GM21528 (cell line): ENCODE results near the gene CCN5.
"Not testable (repeated sequence)": the region's sequence is repeated elsewhere in the genome, so short reads cannot be mapped to it uniquely, and the experiment has no call there.

Experiments
- ATAC-seq: cut with Tn5 transposase; IDR thresholded peaks from one replicate; pipeline ENCODE4 v1.9.1; 2021; ENCODE audit warnings: mild to moderate bottlenecking, moderate library complexity; ENCODE audit not compliant: unreplicated experiment, low FRiP score

The CCN5 gene, protein sequence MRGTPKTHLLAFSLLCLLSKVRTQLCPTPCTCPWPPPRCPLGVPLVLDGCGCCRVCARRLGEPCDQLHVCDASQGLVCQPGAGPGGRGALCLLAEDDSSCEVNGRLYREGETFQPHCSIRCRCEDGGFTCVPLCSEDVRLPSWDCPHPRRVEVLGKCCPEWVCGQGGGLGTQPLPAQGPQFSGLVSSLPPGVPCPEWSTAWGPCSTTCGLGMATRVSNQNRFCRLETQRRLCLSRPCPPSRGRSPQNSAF

DNA sequence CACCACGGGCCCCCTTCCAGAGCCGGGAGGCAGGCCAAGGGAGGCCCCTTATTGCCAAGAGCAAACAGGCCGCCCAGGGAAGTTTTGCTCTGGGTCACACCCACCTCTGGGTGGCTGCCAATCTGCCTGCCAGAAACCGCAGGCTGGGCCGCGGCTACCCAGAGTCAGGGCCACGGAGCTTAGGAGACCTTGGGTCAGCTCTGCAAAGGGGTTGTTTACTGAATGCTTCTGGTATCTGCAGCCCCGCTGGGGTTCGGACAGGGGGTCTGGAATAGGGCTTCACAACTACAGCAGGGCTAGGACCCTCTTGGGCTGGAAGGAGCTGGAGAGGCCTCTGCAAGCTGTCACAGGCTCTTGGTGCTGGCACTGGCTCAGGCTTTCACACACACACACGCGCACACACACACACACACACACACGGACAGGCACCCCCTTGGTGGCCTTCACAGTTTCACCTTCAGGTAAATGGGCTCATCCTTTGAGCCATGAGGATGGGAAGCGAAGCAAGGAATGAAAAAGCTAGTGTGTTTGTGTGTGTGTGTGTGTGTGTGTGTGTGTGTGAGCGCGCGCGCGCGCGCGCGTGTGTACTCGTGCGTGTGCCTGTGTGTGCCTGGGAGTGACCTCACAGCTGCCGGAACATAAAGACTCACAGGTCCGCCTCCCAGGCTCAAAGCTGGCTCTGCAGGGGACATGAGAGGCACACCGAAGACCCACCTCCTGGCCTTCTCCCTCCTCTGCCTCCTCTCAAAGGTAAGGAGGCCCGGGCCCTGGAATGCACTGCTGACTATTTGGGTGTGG lies at the start of gene CCN5:
Gene CCN5 (plus strand): TSS at position 669 of the 798 bp plus-strand sequence. CDS start 22 bp downstream, at position 691.
- no peak for ATAC-seq

DNA sequence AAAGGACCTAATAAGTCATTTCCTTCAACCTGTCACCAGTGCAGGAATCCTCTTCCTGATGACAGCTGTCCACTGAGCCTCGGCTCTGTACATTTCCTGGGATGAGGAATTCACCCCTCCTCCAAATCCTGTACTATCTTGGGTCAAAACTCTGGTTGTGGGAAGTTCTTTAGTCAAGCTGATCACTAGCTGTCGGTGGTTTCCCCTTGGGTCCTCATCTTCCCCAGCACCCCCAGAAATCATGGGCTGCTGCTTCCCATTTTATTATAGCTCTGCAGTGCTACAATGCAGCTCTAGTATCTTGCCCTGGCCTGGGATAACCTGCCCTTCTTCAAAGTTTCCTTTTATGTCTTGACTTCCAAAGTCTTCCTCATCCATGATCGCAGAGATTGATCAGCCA lies 49.1 kb upstream of the CCN5 start:
- ATAC-seq, result no peak

DNA sequence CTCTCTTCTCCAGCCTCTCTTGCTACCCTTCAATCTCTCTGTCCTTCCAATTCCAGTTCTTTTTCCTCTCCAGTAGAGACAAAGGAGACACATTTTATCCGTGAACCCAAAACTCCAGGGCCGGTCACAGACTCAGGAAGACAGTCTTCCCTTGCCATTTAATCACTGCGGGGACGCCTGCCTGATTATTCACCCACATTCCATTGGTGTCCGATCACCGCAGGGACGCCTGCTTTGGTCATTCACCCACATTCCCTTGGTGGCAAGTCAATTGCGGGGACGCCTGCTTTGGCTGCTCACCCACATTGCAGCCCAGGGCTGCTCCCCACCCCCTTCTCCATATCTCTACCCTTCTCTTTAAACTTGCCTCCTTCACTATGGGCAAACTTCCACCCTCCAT lies 44.3 kb upstream of the CCN5 start:
- ATAC-seq, result not testable (repeated sequence)

DNA sequence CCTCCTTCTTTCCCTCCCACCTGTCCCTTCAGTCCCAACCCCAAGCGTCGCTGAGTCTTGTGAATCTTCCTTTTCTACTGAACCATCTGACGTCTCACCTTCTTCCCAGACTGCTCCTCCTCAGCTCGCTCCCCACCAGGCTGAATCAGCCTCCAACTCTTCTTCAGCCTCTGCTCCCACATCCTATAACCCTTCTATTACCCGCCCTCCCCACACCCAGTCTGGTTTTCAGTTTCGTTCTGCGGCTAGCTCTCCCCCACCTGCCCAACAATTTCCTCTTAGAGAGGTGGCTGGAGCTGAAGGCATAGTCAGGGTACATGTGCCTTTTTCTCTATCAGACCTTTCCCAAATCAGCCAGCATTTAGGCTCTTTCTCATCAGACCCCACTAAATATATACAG lies 43.6 kb upstream of the CCN5 start:
- not testable (repeated sequence) for ATAC-seq

DNA sequence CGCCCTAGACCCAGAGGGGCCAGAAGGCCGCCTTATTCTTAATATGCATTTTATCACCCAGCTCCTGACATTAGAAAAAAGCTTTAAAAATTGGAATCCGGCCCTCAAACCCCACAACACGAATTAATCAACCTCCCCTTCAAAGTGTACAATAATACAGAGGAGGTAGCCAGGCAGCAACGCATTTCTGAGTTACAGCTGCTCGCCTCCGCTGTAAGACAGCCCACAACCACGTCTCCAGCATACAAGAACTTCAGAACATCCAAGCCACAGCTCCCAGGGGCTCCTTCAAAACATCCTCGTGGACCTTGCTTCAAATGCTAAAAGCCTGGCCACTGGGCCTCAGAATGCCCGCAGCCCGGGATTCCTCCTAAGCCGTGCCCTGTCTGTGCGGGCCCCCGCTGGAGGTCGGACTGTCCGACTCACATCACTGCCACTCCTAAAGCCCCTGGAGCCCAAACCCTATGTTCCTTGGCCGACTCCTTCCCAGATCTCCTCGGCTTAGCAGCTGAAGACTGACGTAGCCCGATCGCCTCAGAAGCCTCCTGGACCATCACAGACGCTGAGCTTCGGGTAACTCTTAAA lies 42.8 kb upstream of the CCN5 start:
- ATAC-seq, result not testable (repeated sequence)

DNA sequence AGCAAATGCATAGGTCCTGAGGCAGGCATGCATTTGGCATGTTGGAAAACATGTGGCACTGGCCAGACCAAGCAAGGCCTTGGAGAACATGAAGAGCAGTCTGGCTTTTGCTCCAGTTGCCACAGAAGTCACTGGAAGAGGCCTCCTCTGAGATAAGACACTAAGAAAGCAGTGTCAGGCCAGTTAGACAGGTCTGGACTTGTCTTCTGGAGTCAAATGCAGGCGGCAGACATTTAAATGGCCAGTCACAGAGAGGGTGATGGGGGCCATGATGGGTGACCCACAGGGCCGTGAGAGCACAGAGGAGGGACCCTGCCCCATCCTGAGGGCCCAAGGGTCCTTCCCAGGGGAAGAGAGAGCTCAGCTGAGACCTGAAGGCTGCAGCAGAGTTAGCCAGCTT lies 36.9 kb upstream of the CCN5 start:
- ATAC-seq, result no peak

DNA sequence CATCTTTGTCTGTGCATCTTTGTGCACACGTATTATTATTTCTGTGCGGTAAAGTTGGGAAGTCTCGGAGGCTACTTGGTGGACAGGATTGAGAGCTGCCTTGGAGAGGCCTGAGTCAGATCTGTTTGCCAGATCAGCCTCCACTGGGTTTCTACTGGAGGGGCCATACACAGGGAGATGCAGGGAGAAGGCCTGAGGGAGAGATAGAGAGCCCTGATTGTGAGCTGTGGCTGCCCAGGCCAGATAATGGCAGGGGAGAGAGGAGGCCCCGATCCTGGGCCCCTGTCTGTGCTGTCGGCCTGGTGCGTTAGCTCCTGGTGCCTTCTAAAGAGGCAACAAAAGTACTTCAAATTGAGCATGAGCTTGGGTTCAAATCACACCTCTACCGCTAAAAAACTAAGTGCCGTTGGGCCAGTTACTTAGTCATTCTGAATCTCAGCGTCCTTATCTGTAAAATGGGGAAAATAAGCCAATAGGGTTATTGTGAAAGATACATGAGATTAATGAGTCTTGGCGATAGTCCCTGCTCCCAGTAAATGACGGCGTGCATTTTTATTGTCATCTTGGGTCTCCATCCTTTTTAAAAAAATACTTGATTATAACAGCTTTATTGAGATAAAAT lies 36.1 kb upstream of the CCN5 start:
- ATAC-seq, result no peak

DNA sequence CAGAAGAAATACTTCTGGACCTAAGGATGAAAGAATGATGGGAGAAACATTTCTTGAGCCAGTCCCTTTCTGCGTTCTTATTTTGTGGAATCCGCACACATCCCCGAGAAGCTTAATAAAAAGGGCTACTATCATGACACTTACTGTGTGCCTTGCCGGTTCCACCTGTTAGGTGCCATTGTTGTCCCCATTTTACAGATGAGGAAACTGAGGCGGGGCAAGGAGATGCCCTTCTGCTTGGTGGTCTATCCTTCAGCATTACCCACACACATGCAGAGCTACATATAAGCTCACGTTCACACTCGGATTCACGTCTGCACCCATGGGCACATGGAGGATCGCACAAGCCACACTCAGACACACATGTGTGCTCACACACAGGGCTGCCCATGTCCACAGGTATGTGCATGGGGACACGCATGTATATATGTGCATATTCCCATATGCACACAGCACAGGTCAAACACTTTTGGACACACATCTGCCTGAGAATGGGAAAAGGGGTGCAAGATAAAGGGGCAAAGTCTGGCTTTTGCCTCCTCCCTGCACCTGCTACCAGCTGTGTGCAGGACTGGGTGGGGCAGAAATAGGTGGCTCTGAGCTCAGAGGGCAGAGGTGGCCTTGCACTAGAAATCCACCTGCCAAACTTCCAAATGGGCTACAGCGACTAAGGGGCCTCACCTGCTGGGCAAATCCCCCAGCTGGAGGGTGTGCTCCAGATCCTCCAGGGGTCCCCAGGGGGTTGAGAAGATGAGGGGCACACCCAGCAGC lies 33.2 kb upstream of the CCN5 start:
- ATAC-seq, result no peak

DNA sequence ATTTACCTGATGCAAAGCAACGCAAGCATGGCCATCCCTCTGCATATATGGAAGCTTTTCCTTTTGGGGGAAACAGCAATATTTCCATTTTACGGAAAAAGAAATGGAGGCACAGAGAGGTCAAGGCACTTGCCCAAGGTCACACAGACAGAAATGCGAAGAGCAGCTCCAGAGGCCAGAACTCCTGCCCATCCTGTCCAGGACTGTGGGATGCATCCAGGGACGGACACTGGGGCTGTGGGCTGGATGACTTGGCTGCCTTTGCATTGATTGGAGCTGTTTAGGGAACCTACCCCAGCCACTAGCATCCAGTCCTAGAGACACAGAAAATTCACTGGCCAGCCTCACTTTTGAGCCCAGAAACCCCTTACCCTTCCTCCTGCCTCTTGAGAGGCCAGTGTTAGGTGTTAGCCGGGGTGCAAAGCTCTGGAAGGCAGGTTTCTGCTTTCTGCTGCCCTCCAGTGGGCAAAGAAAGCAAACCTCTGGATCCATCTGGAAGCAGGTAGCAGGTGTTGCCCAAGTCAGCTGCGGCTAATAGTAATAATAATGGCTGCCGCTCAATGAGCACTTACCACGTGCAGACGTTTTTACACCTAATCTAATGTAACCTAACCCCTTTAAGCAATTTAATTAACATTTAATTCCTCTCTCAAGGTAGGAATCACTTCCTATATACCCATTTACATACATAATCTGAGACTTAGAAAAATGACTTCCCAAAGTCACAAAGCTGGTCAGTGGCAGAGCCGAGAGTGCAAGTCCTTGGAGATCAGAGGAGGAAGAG lies 31.7 kb upstream of the CCN5 start:
- no peak for ATAC-seq

DNA sequence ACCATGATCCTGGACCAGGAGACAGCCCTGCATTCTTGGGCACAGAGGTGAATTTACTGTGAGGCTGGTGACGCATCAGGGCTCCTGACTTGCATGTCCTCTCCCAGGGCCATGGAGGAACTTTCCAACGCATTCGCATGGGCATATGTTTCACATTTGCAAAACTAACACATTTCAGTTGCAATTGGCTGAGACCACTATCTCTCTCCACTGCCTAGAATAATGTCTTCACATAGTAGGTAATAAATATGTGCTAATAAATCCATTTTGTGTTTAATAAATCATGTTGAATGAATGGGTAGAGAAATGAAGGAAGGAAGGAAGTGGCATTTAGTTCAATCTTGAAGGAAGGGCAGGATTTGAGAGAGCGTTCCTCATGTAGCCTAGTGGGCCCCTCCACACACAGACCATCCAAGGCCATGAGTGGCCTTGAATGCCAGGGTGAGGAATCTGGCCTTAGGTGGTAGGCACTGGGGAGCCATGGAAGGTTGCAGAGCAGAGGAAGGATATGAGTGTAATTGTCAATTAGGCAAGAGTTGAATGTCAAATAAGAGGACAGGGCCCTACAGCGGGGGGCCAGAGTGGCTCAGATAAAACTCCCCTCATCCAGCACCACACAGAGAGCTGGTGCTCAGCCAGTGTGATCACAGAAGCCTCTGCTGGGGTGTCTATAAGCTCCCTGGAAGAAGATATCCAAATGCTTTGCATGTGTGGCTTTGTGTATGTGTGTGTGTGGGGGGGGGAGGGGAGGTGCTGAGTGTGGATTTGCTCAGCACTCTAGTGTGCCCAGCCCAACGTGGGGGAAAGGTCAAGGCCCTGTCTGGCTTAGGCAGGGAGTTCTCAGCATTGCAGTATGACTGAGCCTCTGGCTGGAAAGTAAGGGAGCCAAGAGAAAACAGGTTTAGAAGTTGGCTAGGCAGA lies 30.9 kb upstream of the CCN5 start:
- no peak for ATAC-seq

DNA sequence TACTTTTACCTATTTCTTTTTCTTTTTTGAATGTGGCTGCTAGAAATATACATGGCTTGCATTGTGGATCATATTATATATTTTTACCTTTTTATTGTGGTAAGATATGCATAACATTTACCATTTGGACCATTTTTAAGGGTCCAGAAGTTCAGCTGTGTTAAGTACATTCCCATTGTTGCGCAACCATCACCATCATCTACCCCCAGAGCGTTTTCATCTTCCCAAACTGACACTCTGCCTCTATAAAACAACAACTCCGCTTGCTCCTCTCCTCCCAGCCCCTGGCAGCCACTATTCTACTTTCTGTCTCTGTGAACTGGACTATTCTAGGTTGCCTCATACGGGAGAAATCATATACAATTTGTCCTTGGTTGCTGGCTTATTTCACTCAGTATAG lies 28.2 kb upstream of the CCN5 start:
- no peak for ATAC-seq

DNA sequence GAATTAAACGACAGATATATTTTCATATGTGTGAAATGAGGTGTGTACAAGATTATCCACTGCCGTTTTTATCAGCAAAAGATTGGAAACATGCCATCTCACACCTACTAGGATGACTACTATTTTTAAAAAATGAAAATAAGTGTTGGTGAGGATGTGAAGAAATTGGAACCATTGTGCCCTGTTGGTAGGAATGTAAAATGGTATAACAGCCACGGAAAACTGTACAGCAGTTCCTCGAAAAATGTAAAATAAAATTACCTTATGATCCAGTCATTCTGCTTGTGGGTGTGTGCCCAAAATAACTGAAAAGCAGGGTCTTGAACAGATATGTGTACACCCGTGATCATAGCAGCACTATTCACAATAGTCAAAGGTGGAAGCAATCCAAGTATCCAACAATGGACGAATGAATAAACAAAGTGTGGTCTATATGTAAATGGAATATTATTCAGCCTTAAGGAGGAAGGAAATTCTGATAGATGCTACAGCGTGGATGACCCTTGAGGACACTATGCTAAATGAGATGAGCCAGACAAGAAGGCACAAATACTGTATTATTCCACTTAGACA lies 27.0 kb upstream of the CCN5 start:
- no peak for ATAC-seq

DNA sequence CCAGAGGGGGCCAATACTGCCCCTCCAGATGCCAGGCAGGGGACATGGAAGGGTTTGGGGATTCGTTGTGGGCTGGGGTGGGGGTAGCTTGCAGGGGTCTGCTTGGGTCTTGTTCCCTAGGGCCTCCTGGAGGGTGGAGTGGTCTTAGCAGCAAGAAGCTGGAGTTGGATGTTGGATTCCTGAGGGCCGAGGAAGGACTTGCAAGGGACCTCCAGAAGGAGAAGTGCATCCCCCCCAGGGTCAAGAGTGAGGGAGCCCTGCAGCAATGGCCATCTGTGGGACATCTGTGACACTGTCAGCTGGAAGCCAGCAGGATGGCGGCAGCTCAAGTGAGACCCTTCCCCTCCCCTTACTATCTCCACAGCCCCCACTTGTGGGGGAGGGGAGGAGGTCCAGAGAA lies 25.4 kb upstream of the CCN5 start:
- ATAC-seq, result no peak

DNA sequence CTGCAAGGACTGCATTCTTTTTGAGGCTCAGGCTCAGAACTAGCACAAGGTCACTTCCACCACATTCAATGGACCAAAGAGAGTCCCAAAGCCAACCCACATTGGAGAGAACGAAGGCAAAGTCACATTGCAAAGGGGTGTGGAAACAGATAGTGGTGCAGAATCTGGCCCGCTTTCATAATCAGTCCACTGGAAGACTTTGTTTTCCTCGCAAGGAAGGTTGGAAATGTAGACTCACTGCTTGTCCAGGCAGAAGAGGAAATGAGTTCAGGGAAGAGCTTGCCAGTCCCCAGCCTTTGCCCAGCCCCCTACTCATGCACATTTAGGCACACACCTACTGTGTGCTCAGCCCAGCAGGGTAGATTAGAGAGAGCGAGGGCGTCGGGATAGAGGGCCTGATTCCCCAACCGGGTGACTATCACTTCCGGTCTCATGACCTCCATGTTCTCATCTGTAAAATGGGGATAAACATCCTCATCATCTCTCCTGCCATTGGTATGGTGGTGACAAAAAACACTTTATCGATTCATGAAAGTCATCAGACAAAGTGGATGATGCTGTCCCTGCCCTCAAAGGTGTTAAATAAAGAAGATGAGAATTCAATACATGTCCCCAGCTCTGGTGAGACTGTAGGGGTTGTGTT lies 24.3 kb upstream of the CCN5 start:
- no peak for ATAC-seq

DNA sequence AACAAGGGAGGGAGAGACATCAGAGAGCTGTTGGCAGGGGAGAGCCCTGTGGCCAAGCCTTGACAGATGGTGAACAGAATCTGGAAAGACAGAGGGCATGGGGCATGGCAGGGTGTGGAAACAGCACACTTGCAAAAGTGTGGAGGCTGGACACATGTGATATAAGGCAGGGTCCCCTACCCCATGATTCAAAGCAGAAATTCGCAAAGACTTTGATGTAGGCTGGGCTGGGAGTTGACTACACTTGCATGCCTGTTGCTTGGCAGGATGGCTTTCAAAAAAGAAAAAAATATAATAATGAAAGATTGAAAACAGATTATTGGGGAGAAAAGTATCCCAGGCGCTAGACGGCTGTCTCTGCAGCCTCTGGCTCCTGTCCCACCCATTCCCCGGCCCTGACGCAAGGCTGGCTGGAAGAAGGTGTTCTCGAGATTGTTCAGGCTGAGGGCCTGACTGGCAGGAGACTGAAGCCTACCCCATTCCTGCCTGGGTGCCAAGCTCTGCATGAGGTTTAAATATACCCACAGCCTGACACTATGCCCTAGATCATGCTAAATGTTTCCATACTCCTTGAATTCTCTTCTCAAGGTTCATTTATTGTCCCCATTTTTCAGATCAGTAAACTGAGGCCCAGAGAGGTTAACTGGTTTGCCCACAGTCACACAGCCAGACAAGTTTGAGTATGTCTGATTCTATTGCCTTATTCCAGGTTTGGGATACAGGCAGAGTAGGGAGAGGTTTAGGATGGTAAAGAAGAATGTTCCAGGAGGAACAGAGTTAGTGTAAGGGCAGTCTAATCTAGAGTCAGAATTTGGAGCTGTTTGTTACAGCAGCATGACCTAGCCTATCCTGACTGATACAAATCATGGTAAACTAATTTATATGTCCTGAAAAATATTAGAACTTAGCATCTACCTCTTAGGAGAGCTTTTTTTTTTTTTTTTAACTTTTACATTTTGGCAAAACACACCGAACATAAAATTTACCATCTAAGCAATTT lies 23.4 kb upstream of the CCN5 start:
- ATAC-seq, result no peak

DNA sequence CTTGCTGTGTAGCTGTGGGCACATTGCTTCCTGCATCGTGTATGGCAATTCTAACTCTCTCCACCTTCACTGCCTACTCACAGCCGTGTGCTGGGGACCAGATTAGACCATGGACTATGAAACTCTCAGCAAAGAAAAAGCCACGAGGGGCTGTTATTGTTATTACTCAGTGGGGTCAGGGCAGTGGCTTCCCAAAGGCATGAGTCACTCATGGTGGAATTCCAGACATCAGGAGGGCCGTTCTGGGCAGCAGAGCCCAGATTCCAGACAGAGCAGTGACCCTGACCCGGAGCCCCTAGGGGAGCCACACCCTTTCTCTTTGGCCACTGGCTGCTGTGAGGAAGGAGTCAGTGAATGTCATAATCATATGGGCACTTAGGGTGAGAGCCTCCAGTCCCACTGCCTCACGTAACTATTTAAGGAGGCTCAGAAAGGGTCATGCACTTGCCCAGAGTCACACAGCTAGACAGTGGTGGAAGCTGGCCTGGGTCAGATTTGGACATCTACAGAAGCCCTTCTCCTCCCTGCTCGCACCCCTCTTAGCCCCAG lies 22.2 kb upstream of the CCN5 start:
- ATAC-seq, result no peak
